ENCODE results near the gene STIMATE. TPM values are rescaled to one million over a fixed set of nuclear protein-coding genes. Genes with fewer than 3 reads are reported as not detected.

The STIMATE gene
- polyA plus RNA-seq, 1 experiment, result 10.0 TPM

GRCh38 chr3:52819936-52820335 lies 77.4 kb downstream of the STIMATE start:
- no peak for DNase-seq (ENCODE audit: low read depth, low spot score)
- H3K27me3 ChIP-seq (ENCODE audit: control insufficient read depth, insufficient read depth, low read length), result no peaks in the 10 kb centered on the region
- CTCF ChIA-PET, result interaction anchor here (0.6 to 1.5 kb wide), 5 partner anchors 20 to 80 kb away, joined by 3 to 5 read pairs (median 4); partner anchors contain the start of gene ITIH3
- H3K27ac ChIP-seq (ENCODE audit: low read depth, low read length), result no peak overlapping the region
- POLR2A ChIA-PET, result no interaction called here
- no peaks in the 10 kb centered on the region for H3K9me3 ChIP-seq (ENCODE audit: control insufficient read depth, insufficient read depth, low read length)
- H3K4me3 ChIP-seq (ENCODE audit: low read depth, low read length), result no peak overlapping the region
- no peak for TF ChIP-seq CTCF (IDR thresholded peaks at IDR 0.05; ENCODE audit: low read depth, low read length)

DNA sequence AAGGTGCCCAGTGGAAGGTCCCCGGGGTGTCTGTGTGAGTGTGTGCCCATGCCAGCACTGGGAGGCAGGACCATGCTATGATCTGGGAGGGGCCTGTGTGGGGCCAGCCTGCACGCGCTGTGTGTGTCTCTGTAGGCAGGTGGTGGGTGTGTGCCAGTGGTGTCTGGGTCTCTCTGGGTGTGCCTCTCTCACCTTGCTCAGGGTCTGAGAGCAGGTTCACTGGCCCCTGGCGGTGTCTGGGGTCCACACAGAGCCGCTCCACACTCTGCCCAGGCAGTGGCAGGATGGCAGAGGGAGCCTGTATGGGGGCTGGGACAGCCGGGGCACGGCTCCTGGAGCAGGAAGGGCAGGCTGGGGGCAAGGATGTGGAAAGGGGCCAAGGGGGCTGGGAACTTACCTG lies 79.5 kb downstream of the STIMATE start:
- ChIA-PET CTCF (no interaction called here), POLR2A (no interaction called here)
- TF ChIP-seq CTCF (IDR thresholded peaks at IDR 0.05; ENCODE audit: low read depth, low read length), result no peak
- no peak for DNase-seq (ENCODE audit: low read depth, low spot score)
- Histone ChIP-seq H3K9me3 (ENCODE audit: control insufficient read depth, insufficient read depth, low read length) (no peaks in the 10 kb centered on the region), H3K4me3 (ENCODE audit: low read depth, low read length) (no peak overlapping the region), H3K27me3 (ENCODE audit: control insufficient read depth, insufficient read depth, low read length) (no peaks in the 10 kb centered on the region), H3K27ac (ENCODE audit: low read depth, low read length) (no peak overlapping the region)

DNA sequence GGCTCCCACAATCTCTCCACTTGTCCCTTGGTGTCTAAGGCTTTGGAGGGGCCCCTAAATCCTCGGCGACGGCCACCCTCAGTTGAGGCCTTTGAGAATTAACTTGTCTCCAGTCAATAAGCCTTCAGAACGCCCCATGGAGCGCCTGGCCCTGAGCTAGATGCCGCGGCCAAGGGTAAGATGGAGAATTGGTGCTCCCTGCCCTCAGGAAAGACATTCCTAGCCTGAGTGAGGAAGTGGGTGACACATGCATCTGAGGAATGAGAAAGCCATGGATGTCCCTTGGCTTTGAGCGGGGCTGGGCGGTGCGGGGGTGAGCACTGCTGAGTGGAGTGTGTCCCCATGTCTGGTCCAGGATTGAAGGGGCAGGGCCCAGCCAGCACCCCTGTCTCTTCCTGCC lies 80.1 kb downstream of the STIMATE start:
- Histone ChIP-seq H3K27me3 (ENCODE audit: control insufficient read depth, insufficient read depth, low read length) (peaks cover 4% of the 10 kb centered on the region), H3K27ac (ENCODE audit: low read depth, low read length) (no peak overlapping the region), H3K4me3 (ENCODE audit: low read depth, low read length) (no peak overlapping the region), H3K9me3 (ENCODE audit: control insufficient read depth, insufficient read depth, low read length) (no peaks in the 10 kb centered on the region)
- no peak for DNase-seq (ENCODE audit: low read depth, low spot score)
- TF ChIP-seq CTCF (IDR thresholded peaks at IDR 0.05; ENCODE audit: low read depth, low read length), result no peak
- ChIA-PET CTCF (no interaction called here), POLR2A (no interaction called here)

GRCh38 chr3:52816654-52817053 lies 80.7 kb downstream of the STIMATE start:
- no peak for DNase-seq (ENCODE audit: low read depth, low spot score)
- ChIA-PET CTCF (no interaction called here), POLR2A (no interaction called here)
- Histone ChIP-seq H3K9me3 (ENCODE audit: control insufficient read depth, insufficient read depth, low read length) (no peaks in the 10 kb centered on the region), H3K27ac (ENCODE audit: low read depth, low read length) (no peak overlapping the region), H3K4me3 (ENCODE audit: low read depth, low read length) (no peak overlapping the region), H3K27me3 (ENCODE audit: control insufficient read depth, insufficient read depth, low read length) (peaks cover 7% of the 10 kb centered on the region)
- TF ChIP-seq CTCF (IDR thresholded peaks at IDR 0.05; ENCODE audit: low read depth, low read length), result no peak

DNA sequence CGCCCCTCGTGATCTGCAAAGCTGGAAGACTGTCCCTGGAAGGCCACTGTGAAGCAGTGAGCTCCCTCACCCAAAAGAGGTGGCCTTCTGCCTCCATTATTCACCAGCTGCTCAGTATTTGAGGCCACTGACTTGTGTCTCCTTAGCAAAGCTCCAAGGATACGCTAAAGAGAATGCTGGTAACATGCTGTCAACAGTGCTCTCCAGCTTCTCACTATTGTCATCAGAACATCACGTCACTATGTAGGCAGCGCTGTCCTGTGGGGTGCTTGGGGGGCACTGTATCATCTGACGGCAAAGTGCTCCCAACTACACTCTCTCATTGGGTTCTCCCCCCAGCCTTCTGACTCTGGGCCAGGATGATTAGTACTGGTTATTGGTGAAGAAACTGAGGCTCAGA lies 81.1 kb downstream of the STIMATE start:
- ChIA-PET CTCF (no interaction called here), POLR2A (no interaction called here)
- no peak for DNase-seq (ENCODE audit: low read depth, low spot score)
- peaks cover 11% of the 10 kb centered on the region for H3K27me3 ChIP-seq (ENCODE audit: control insufficient read depth, insufficient read depth, low read length)
- H3K4me3 ChIP-seq (ENCODE audit: low read depth, low read length), result no peak overlapping the region
- H3K9me3 ChIP-seq (ENCODE audit: control insufficient read depth, insufficient read depth, low read length), result no peaks in the 10 kb centered on the region
- no peak overlapping the region for H3K27ac ChIP-seq (ENCODE audit: low read depth, low read length)
- TF ChIP-seq CTCF (IDR thresholded peaks at IDR 0.05; ENCODE audit: low read depth, low read length), result no peak
